NB4 (cell line): ENCODE data around the gene NRM.

ENCODE experiments used
- MAX ChIP-seq: IDR thresholded peaks from 2 replicates; pipeline ENCODE4 v1.6.1; 2011; ENCODE audit warnings: low read depth, low read length
- MYC ChIP-seq: IDR thresholded peaks from 2 replicates; pipeline ENCODE4 v1.6.1; 2011; ENCODE audit warnings: low read depth, low read length
- POLR2A ChIP-seq: IDR thresholded peaks from 2 replicates; pipeline ENCODE4 v1.6.1; 2011; ENCODE audit warnings: mild to moderate bottlenecking; ENCODE audit not compliant: insufficient read length; ENCODE audit errors: extremely low read depth
- TF ChIP-seq, protein P1 (sequence below): IDR thresholded peaks from one replicate; pipeline ENCODE4 v1.5.1; 2012; ENCODE audit warnings: low read depth, low read length

- TF ChIP-seq, protein P1, sequence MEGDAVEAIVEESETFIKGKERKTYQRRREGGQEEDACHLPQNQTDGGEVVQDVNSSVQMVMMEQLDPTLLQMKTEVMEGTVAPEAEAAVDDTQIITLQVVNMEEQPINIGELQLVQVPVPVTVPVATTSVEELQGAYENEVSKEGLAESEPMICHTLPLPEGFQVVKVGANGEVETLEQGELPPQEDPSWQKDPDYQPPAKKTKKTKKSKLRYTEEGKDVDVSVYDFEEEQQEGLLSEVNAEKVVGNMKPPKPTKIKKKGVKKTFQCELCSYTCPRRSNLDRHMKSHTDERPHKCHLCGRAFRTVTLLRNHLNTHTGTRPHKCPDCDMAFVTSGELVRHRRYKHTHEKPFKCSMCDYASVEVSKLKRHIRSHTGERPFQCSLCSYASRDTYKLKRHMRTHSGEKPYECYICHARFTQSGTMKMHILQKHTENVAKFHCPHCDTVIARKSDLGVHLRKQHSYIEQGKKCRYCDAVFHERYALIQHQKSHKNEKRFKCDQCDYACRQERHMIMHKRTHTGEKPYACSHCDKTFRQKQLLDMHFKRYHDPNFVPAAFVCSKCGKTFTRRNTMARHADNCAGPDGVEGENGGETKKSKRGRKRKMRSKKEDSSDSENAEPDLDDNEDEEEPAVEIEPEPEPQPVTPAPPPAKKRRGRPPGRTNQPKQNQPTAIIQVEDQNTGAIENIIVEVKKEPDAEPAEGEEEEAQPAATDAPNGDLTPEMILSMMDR = no peak
- no peak for TF ChIP-seq POLR2A
- TF ChIP-seq MAX = no peak
- TF ChIP-seq MYC = no peak
These were observed 799 bp downstream of the NRM start for GRCh38 chr6:30689985-30690384.
